Endometrial microvascular endothelial cells (primary cell): Measurements from ENCODE around the gene REELD1. TPM values are rescaled to one million over a fixed set of nuclear protein-coding genes. Genes with fewer than 3 reads are reported as not detected.

Experiments
- in situ Hi-C: cut with HindIII; loops from 2 replicates; pipeline ENCODE4 v1.10.0; 2017; ENCODE audit warnings: low sequenced_read_pairs, low pct_unique_long_range_greater_than_20kb; ENCODE audit errors: inconsistent ontology term
- total RNA-seq: library from RNA; depleted of rRNA; stranded (reverse); fragments of >200 nt; gene quantifications from one replicate; pipeline ENCODE4 v1.2.3, GENCODE V29; 2015; ENCODE audit errors: inconsistent ontology term

Gene REELD1
- total RNA-seq, 1 donor from 2014 or later = not detected

GRCh38 chr4:146212781-146213180 lies 1.6 kb upstream of the REELD1 start:
- in situ Hi-C loops = no loop called here

DNA sequence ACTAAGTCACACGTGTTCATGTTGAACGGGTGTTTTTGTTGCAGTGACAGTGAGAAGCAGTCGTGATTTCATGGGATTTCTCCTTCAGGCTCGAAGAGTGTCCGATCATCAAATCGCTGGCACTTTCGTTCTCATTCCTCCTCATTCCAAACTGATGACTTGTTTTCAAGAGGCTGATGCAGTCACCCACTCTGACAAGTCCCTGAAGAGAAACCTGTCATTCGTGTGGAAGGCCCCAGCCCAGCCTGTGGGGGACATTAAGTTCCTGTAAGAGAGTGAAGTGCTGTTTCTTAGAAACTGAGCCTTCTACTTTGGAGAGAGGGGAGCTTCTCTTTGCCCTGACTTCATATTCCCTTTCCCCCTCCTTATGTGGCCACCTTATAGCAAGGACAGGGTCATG lies 8.0 kb downstream of the REELD1 start:
- in situ Hi-C loops = no loop called here

DNA sequence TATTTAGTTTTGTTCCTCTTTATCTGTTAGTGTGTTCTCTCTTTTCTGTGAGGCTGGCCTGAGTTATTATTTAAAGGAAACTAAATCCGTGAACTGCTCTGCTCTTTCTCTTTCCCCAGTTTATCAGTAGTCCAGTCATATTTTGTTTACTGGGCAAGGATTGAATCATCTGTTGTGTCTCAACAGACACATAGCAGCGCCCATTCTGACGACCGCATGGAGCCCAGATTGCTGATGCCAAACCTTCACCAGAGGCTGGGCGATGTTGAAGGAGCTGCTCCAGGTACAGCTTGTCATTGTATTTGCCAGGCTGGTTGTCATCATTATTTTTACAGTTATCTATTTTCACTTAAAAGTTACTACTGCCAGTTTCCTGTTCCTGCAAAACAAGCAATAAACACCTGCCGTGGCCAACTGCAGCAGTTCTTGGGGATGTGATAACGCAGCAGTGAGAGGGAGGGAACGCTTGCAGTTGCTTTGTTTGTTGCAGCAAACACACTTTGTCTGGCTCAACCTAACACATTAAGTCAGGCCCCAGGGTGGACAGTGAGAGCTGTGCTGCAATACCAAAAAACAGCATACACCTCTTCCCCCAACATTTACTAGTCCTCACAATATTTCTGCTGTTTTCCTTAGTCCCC lies 10.1 kb downstream of the REELD1 start:
- in situ Hi-C loops = no loop called here

GRCh38 chr4:146229406-146229805 lies 15.1 kb downstream of the REELD1 start:
- in situ Hi-C loops = no loop called here

- in situ Hi-C loops = no loop called here
Measured at GRCh38 chr4:146232131-146232722, 17.9 kb downstream of the REELD1 start.

DNA sequence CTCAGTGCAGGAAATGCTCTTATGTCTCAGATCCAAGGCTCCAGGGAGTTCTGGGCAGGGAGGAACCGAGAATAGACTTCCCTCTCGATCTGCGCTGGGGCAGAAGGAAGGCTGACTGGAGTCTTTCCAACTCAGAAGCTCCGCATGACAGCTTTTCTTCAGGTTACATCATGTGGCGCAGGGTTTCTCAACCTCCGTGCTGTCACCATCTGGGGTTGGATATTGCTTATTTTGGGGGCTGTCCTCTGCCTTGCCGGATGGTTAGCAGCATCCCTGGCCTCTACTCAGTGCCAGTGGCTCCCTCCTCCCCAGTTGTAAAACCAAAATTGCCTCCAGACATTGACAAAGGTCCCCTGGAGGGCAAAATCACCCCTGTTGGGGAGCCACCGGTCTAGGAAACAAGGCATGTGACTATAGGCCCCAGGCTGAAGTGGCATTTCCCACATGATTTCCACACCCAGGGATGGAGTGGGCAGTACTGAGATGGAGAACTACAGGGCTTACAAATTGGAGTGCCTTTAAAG lies 21.4 kb downstream of the REELD1 start:
- in situ Hi-C loops = no loop called here

- in situ Hi-C loops = no loop called here
Measured at GRCh38 chr4:146236216-146236615, 21.9 kb downstream of the REELD1 start.

- in situ Hi-C loops = no loop called here
Measured at GRCh38 chr4:146237092-146237491, 22.8 kb downstream of the REELD1 start.

GRCh38 chr4:146238107-146238506 lies 23.8 kb downstream of the REELD1 start:
- in situ Hi-C loops = no loop called here

DNA sequence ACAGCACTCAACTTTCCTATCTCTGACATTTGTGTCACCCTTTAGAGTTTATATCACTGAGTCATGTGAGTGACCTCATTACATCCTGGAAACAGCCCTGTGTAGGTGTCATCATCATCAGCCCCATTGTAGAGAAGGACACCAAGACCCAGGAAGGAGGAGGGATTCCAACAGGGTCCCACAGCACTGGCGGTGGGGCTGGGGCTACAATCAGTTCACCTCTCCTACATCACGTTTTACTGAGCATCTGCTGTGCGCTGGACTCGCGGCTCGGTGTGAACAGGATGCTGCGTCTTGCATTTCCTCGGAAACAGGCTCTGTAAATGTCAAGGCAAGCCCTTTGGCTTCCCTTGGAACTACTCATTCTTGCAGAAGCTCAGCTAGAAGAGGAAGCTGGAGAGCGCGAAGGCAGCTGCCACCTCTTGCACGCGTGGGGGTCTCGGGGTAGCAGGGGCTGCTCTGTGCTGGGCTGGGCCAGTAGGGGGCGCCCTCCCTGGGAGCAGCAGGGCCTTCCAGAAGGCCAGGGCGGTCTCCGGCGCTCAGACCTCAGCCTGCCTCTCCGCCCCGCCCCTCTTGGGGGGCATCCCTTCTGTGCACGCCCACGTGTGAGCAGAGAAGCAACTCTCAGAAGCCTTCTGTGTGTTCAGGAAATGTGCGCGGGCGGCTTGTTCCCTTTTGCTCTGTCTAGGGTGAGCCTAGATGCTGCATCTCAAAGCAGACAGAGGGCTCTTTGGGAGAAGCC lies 29.0 kb downstream of the REELD1 start:
- in situ Hi-C loops = no loop called here

DNA sequence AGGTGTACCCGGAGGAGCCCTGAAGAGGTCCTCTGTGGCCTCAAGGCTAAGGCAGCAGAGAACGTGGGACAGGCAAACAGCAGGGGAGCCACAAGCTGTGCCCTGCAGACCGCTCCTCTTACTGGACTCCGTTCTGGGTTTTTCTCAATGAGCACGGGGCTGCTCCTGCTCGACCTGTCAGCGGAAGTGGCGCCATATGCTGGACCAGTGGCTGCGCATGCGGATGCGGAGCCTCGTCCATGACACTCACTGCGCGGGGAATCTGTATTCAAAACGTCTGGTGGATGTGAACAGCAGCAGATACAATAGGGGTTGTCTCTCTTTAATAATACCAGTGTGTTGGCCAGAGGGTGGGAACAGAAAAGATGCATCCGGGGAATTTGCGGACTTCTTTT lies 29.5 kb downstream of the REELD1 start:
- in situ Hi-C loops = no loop called here

GRCh38 chr4:146244496-146244895 lies 30.2 kb downstream of the REELD1 start:
- in situ Hi-C loops = no loop called here

GRCh38 chr4:146245246-146245645 lies 30.9 kb downstream of the REELD1 start:
- in situ Hi-C loops = no loop called here

GRCh38 chr4:146245850-146246249 lies 31.5 kb downstream of the REELD1 start:
- in situ Hi-C loops = no loop called here

GRCh38 chr4:146246381-146246780 lies 32.0 kb downstream of the REELD1 start:
- in situ Hi-C loops = no loop called here

- in situ Hi-C loops = no loop called here
Measured at GRCh38 chr4:146247356-146247755, 33.0 kb downstream of the REELD1 start.

DNA sequence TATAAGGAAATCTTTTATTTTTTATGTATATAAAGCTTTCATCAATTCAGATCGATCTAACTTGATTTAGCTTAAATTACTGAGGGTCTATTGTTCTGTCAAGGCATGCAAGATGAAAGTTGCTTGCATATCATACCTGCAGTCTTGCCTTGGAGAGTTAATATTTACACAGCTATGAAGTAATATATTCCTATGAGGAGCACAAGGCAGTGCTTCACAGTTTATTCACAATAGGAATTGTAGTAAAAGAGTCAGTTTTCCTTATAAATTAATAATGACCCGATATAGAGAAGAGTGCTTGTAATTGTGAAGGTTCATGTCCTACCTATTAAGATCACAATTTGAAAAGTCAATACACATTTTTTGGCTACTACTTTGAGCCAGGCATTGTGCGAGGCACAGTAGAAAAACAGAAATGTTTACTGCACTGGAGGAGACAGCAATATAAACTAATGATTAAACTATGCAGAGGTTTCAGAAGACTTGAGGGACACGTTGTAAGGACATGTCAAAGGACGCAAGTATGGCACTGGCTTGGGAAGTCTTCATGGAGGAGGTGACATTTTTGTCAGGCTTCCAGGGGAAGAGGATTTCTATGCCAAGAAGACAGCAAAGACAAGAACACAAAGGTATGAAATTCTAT lies 38.8 kb downstream of the REELD1 start:
- in situ Hi-C loops = no loop called here

DNA sequence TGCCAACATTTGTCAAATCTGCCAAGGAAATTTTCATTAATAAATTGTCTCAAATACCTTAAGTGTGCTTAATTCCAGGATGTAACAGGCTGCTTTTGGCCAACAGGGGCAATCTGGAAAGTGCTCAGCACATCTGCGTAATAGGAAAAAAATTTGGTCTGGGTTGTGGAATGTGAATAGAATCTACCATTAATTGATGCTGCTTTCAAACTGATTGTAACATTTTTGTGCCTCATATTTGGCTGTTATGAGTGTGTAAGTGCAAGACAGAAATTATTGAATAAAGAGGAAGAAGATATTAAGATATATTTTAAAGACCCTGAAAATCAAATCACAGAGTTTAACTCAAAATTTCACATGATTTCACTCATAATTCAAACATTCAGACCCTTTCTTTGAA lies 41.1 kb downstream of the REELD1 start:
- in situ Hi-C loops = no loop called here

DNA sequence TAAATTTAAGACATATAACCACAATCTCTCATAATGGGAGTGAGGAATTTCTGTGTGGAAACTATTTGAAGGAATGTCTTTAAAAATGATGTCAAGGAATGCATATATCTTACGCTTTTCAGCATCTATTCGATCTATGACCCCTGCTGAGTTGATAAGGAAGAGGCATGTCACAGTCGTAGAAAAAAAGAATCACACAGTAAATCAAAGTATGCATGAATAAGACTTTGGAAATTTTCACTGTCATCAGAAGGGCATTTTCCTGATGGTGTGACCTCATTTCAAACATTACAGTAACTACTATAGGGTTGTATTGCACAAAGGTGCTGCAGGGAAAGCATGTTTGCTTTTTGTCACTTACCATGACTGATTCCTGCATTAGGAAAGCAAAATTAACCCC lies 41.5 kb downstream of the REELD1 start:
- in situ Hi-C loops = no loop called here

GRCh38 chr4:146256328-146256727 lies 42.0 kb downstream of the REELD1 start:
- in situ Hi-C loops = no loop called here
